Type B pancreatic cell (in vitro differentiated cells): ENCODE measurements around the gene ALX4. TPM values are rescaled to one million over a fixed set of nuclear protein-coding genes. Genes with fewer than 3 reads are reported as not detected.

Experiments
- DNase-seq: peaks from one replicate; pipeline ENCODE4 v3.0.0; 2021; ENCODE audit warnings: mixed read lengths; ENCODE audit not compliant: unreplicated experiment; ENCODE audit errors: extremely low spot score
- H3K27ac Mint-ChIP-seq: 2 replicates; pipeline ENCODE4 v1.8.0; 2021; ENCODE audit warnings: mild to moderate bottlenecking, mixed read lengths
- H3K27me3 Mint-ChIP-seq: 2 replicates; pipeline ENCODE4 v1.8.0; 2021; ENCODE audit warnings: mixed read lengths
- H3K36me3 Mint-ChIP-seq: 2 replicates; pipeline ENCODE4 v1.8.0; 2021; ENCODE audit warnings: mixed read lengths
- H3K4me1 Mint-ChIP-seq: one replicate; pipeline ENCODE4 v1.8.0; 2021; ENCODE audit warnings: mixed read lengths; ENCODE audit not compliant: unreplicated experiment
- H3K4me3 Mint-ChIP-seq: 2 replicates; pipeline ENCODE4 v1.8.0; 2021; ENCODE audit warnings: mild to moderate bottlenecking, mixed read lengths
- H3K9me3 Mint-ChIP-seq: 2 replicates; pipeline ENCODE4 v1.8.0; 2021; ENCODE audit warnings: mixed read lengths
- total RNA-seq: library from RNA; stranded (reverse); gene quantifications from 2 replicates; pipeline ENCODE4 v1.2.1, GENCODE V29; 2021; ENCODE audit warnings: low replicate concordance
- TF ChIP-seq, protein P1 (sequence below): fragments of 200-600 bp; sonication (generic); conservative IDR thresholded peaks from 2 replicates; pipeline ENCODE4 v1.5.0; 2021; ENCODE audit warnings: antibody characterized with exemption, mild to moderate bottlenecking

ALX4 gene
- total RNA-seq, 1 donor from 2014 or later = 11.6 TPM

DNA sequence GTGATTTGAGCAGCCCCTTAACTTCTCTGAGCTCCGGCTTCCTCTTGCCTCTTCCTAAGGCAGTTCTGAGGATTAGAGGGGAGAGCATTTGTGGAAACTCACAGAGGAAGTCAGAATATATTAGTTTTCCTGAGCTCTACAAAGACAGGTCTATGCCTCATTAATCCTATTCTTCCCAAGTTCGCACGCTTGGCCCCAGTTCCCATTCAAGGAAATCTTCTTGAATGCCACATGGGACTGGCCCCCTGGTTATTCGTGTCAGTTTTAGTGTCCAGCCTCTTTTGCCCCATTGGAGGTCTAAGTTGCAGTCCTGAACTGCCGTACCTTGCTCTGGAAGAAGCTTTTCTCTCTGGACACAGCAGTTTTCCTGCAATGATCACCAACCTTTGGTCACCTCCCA, 37.6 kb upstream of the ALX4 start:
- H3K4me1 Mint-ChIP-seq = peaks cover 5% of the 10 kb centered on the region
- DNase-seq = no peak
- TF ChIP-seq, protein P1, sequence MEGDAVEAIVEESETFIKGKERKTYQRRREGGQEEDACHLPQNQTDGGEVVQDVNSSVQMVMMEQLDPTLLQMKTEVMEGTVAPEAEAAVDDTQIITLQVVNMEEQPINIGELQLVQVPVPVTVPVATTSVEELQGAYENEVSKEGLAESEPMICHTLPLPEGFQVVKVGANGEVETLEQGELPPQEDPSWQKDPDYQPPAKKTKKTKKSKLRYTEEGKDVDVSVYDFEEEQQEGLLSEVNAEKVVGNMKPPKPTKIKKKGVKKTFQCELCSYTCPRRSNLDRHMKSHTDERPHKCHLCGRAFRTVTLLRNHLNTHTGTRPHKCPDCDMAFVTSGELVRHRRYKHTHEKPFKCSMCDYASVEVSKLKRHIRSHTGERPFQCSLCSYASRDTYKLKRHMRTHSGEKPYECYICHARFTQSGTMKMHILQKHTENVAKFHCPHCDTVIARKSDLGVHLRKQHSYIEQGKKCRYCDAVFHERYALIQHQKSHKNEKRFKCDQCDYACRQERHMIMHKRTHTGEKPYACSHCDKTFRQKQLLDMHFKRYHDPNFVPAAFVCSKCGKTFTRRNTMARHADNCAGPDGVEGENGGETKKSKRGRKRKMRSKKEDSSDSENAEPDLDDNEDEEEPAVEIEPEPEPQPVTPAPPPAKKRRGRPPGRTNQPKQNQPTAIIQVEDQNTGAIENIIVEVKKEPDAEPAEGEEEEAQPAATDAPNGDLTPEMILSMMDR = no peak
- H3K9me3 Mint-ChIP-seq = no peaks in the 10 kb centered on the region
- H3K4me3 Mint-ChIP-seq = no peak overlapping the region
- H3K27me3 Mint-ChIP-seq = peaks cover 31% of the 10 kb centered on the region
- H3K27ac Mint-ChIP-seq = no peak overlapping the region
- no peaks in the 10 kb centered on the region for H3K36me3 Mint-ChIP-seq

DNA sequence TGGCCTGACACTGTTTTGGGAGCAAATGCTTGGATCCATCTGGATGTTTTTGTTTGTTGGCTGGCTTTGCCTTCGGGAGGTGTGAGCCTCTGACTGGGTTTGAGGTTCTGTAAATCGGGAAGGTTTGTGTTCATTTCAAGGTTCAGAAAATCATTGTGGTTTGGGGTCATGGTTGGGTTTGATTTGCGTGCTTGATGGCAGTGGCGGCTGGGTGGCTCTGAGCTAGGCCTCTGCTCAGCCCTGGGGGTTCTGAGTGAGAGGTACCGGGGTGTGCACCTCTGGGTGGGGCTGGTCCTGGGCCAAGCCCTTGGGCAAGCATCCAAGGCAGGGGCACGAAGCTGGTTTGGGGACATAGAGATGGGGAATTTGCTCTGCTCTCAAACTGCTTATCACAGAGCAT, 37.0 kb upstream of the ALX4 start:
- H3K9me3 Mint-ChIP-seq = no peaks in the 10 kb centered on the region
- TF ChIP-seq, protein P1 = no peak
- H3K36me3 Mint-ChIP-seq = no peaks in the 10 kb centered on the region
- H3K4me1 Mint-ChIP-seq = peaks cover 5% of the 10 kb centered on the region
- peaks cover 34% of the 10 kb centered on the region for H3K27me3 Mint-ChIP-seq
- no peak overlapping the region for H3K27ac Mint-ChIP-seq
- no peak overlapping the region for H3K4me3 Mint-ChIP-seq
- no peak for DNase-seq

DNA sequence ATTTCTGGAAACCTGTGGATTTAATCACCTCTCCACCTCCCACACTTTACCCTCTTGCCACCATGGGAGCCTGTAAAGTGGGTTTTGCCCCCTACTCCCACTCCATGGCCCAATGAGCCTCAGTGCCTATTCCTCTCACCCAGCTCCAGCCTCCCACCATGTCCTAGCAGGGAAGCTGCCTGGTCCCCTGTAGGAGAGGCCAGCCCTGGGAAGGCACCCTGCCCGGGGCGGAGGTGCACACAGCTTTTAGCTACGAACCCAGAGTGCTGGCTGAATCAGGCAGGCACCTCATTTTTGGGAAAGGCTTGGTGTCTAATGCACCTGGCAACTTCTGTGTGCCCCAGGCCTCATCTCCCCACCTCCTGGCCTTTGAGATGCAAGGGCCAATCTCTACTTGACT, 35.8 kb upstream of the ALX4 start:
- DNase-seq = no peak
- H3K27ac Mint-ChIP-seq = no peak overlapping the region
- H3K27me3 Mint-ChIP-seq = peaks cover 32% of the 10 kb centered on the region
- TF ChIP-seq, protein P1 = no peak
- H3K9me3 Mint-ChIP-seq = no peaks in the 10 kb centered on the region
- no peak overlapping the region for H3K4me3 Mint-ChIP-seq
- no peaks in the 10 kb centered on the region for H3K36me3 Mint-ChIP-seq
- H3K4me1 Mint-ChIP-seq = peaks cover 5% of the 10 kb centered on the region

DNA sequence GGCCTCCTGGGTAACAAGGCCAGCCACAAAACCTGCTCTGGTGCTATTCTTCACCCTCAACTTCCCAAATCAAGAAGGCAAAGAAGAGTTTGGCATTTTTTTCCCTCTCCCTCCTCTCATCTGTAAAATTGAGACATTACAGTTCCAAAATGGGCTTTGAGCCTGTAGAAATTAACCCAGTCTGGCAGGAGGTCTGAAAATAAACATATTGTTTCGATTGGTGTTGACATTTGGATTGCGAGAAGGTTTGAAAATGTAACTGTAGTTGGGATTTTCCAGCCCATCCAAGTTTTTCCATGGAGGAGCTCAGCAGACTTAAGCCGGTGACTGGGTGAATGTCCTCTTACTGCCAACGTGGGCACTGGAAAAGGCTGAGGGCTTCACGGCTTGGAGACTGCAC, 35.0 kb upstream of the ALX4 start:
- H3K27me3 Mint-ChIP-seq = peaks cover 28% of the 10 kb centered on the region
- TF ChIP-seq, protein P1 = no peak
- no peaks in the 10 kb centered on the region for H3K36me3 Mint-ChIP-seq
- no peak overlapping the region for H3K4me3 Mint-ChIP-seq
- no peaks in the 10 kb centered on the region for H3K9me3 Mint-ChIP-seq
- H3K4me1 Mint-ChIP-seq = peaks cover 5% of the 10 kb centered on the region
- H3K27ac Mint-ChIP-seq = no peak overlapping the region
- DNase-seq = no peak

DNA sequence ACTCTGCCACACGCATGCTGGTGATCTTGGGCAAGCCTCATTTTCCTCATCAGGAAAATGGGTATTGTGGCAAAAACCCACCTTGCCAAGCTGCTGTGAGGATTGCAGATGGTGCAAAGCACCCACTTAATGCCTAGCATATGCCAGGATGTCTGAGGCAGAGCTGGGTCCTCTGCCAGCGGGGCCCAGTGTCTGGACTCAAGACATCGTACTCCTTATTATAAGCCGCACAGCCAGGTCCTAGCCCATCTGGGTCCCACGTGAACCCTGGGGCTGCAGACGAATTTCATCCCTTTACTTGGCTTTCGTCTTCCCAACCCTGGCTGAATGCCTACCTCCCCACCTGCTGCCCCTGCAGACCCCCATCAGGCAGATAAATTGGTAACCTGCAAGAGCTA, 34.5 kb upstream of the ALX4 start:
- TF ChIP-seq, protein P1 = no peak
- no peaks in the 10 kb centered on the region for H3K36me3 Mint-ChIP-seq
- no peak overlapping the region for H3K27ac Mint-ChIP-seq
- no peak overlapping the region for H3K4me3 Mint-ChIP-seq
- no peak for DNase-seq
- peaks cover 5% of the 10 kb centered on the region for H3K4me1 Mint-ChIP-seq
- H3K27me3 Mint-ChIP-seq = peaks cover 28% of the 10 kb centered on the region
- H3K9me3 Mint-ChIP-seq = no peaks in the 10 kb centered on the region
